ENCODE measurements around the gene AASS.

GRCh38 chr7:122038134-122038533 lies 105.9 kb downstream of the AASS start:
- TF ChIP-seq CTCF (IDR thresholded peaks at IDR 0.05) (no peak), POLR2A (IDR thresholded peaks at IDR 0.05) (no peak)

Data from adrenal gland (tissue), 5 donors.